Measurements from ENCODE around the gene SCFD2. TPM values are rescaled to one million over a fixed set of nuclear protein-coding genes. Genes with fewer than 3 reads are reported as not detected.

Gene SCFD2
- total and polyA plus RNA-seq, 9 donors, result 5.1 to 42.1 (median 13.5) TPM

DNA sequence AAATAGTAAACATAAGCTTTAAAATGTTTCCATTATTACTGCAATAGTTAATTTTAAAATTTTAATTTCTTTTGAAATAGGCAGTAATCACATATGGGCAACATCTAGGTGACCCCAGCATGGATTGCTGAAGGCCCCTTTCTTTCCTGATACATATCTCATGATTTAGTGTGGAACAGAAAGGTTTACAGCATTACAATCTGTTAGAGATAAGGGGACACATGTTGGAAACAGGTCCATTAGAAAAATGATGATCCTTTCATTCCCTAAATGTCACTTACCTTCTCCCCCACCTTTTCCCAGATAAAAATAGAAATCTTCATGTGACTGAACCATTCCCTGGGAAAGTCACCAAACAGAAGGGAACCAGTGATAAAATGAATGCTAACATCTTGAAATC, 413.3 kb downstream of the SCFD2 start:
- peaks cover 6% of the 10 kb centered on the region for H3K4me1 ChIP-seq (ENCODE audit: insufficient read depth)
- intact Hi-C loops (cut with DNase I), result loop anchor here in 2 of 4 donors (10.0 kb wide), 1 partner anchor 88 kb away; the partner anchor contains the start of gene RASL11B (in 2 of the 2)
- H3K36me3 ChIP-seq, result no peaks in the 10 kb centered on the region
- TF ChIP-seq POLR2A (IDR thresholded peaks at IDR 0.05) (no peak), EP300 (IDR thresholded peaks at IDR 0.05) (no peak)
- TF ChIP-seq, protein P1, sequence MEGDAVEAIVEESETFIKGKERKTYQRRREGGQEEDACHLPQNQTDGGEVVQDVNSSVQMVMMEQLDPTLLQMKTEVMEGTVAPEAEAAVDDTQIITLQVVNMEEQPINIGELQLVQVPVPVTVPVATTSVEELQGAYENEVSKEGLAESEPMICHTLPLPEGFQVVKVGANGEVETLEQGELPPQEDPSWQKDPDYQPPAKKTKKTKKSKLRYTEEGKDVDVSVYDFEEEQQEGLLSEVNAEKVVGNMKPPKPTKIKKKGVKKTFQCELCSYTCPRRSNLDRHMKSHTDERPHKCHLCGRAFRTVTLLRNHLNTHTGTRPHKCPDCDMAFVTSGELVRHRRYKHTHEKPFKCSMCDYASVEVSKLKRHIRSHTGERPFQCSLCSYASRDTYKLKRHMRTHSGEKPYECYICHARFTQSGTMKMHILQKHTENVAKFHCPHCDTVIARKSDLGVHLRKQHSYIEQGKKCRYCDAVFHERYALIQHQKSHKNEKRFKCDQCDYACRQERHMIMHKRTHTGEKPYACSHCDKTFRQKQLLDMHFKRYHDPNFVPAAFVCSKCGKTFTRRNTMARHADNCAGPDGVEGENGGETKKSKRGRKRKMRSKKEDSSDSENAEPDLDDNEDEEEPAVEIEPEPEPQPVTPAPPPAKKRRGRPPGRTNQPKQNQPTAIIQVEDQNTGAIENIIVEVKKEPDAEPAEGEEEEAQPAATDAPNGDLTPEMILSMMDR (IDR thresholded peaks at IDR 0.05), result no peak
- no peak overlapping the region for H3K27ac ChIP-seq
- H3K4me3 ChIP-seq, result no peak overlapping the region
- DNase-seq, result no peak
- H3K9me3 ChIP-seq, result no peaks in the 10 kb centered on the region
- H3K27me3 ChIP-seq, result no peaks in the 10 kb centered on the region

DNA sequence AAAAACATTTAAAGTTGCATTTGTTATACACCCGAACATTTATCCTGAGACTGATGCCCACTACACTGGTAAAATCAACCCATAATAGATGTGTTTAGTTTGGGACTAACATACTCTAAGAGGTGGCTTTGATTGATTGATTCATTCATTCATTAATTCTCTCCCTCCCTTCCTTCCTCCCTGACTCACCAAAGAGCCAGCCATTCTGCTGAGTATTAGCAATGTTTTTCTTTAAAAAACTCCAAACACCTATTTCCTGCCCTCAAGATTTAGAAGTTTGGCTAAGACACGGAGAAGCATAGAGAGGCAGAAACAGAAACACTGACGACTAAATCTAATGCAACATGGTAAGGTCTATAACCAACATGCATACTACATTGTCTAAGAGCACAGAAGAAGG, 414.8 kb downstream of the SCFD2 start:
- Histone ChIP-seq H3K27ac (no peak overlapping the region), H3K36me3 (no peaks in the 10 kb centered on the region), H3K27me3 (no peaks in the 10 kb centered on the region), H3K4me1 (ENCODE audit: insufficient read depth) (peaks cover 5% of the 10 kb centered on the region), H3K4me3 (no peak overlapping the region), H3K9me3 (no peaks in the 10 kb centered on the region)
- WGBS, 3 donors, result 69 to 77% (median 69%) methylated on average over 3 of the region's 3 CpGs
- TF ChIP-seq, protein P1 (IDR thresholded peaks at IDR 0.05), result no peak
- no peak for TF ChIP-seq POLR2A (IDR thresholded peaks at IDR 0.05)
- no peak for TF ChIP-seq EP300 (IDR thresholded peaks at IDR 0.05)
- no peak for DNase-seq
- intact Hi-C loops (cut with DNase I), result loop anchor here in 2 of 4 donors (10.0 kb wide), 1 partner anchor 86 kb away; the partner anchor contains the start of gene RASL11B (in 2 of the 2)

DNA sequence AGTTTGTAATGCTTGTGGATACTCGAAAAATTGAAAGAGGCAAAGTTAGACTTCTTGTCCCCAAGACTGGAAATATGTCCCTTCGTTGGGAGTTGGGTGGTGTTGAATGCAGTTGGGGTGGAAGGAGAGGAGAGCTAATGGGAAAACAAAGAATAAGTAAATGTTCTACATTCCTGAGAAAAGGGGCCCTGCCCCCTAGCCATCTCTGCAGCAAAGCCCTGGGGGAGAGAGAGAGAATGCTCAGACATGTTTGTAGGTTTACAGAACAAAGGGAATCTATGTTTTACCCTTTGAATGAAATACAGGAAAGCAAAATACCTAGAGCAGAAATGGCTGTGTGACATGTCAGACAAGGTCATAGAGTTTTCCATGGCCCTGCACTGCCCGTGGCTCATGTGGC, 415.6 kb downstream of the SCFD2 start:
- Histone ChIP-seq H3K36me3 (no peaks in the 10 kb centered on the region), H3K9me3 (no peaks in the 10 kb centered on the region), H3K27me3 (no peaks in the 10 kb centered on the region), H3K27ac (no peak overlapping the region), H3K4me1 (ENCODE audit: insufficient read depth) (peaks cover 5% of the 10 kb centered on the region), H3K4me3 (no peak overlapping the region)
- WGBS, 3 donors, result 94 to 97% (median 97%) methylated on average over 3 of the region's 3 CpGs
- intact Hi-C loops (cut with DNase I), result loop anchor here in 2 of 4 donors (10.0 kb wide), 1 partner anchor 85 kb away; the partner anchor contains the start of gene RASL11B (in 2 of the 2)
- no peak for DNase-seq
- TF ChIP-seq EP300 (IDR thresholded peaks at IDR 0.05) (no peak), POLR2A (IDR thresholded peaks at IDR 0.05) (no peak)
- TF ChIP-seq, protein P1 (IDR thresholded peaks at IDR 0.05), result no peak

DNA sequence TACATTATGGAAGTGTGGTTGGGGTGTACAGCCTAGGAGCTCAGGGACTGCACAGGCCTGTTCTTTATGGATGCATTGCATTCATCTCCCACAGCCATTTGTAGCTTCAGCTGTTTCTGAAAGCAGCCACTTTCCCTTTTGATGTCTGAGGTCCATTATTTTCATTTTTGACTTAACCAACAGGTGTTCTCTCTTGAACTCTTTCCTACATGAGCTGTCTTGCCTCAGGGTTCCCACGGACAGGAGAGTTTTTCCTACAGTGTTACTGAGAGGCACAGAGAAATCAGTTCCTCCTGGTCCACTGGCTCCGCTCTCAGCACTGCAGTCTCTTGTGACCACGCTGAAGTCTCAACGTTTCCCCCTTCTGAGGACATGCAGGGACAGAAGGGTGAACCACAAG, 416.5 kb downstream of the SCFD2 start:
- Histone ChIP-seq H3K27ac (no peak overlapping the region), H3K4me3 (no peak overlapping the region), H3K36me3 (no peaks in the 10 kb centered on the region), H3K27me3 (no peaks in the 10 kb centered on the region), H3K4me1 (ENCODE audit: insufficient read depth) (peaks cover 2% of the 10 kb centered on the region), H3K9me3 (no peaks in the 10 kb centered on the region)
- no peak for DNase-seq
- TF ChIP-seq, protein P1 (IDR thresholded peaks at IDR 0.05), result no peak
- TF ChIP-seq EP300 (IDR thresholded peaks at IDR 0.05) (no peak), POLR2A (IDR thresholded peaks at IDR 0.05) (no peak)
- intact Hi-C loops (cut with DNase I), result no loop called here
- WGBS, 3 donors, result 67 to 76% (median 69%) methylated on average over 4 of the region's 4 CpGs

Measured in ovary (tissue), 9 donors.